Neural cell (in vitro differentiated cells): ENCODE results near the gene RNF144B. TPM values are rescaled to one million over a fixed set of nuclear protein-coding genes. Genes with fewer than 3 reads are reported as not detected.

Source experiments
- H2AFZ ChIP-seq: fragments of 200-600, 300-800 bp; sonication (generic), shearing (Covaris generic); 2 replicates; pipeline ENCODE4 v1.6.0; 2014; ENCODE audit warnings: low read depth, mild to moderate bottlenecking, antibody characterized with exemption, low read length, moderate library complexity
- H3F3A ChIP-seq: fragments of 200-600 bp; shearing (Covaris generic); 2 replicates; pipeline ENCODE4 v1.6.1; 2016; ENCODE audit warnings: mild to moderate bottlenecking, moderate library complexity, mixed read lengths, antibody characterized with exemption, low read length; ENCODE audit not compliant: insufficient read depth, poor library complexity, severe bottlenecking
- H3K27ac ChIP-seq: fragments of 200-600, 300-800 bp; sonication (generic), shearing (Covaris generic); 2 replicates; pipeline ENCODE4 v1.5.1; 2014; ENCODE audit warnings: mild to moderate bottlenecking, low read length, moderate library complexity
- H3K27me3 ChIP-seq: fragments of 300-800, 200-600 bp; sonication (generic), shearing (Covaris generic); 2 replicates; pipeline ENCODE4 v1.6.0; 2014; ENCODE audit warnings: mild to moderate bottlenecking, low read depth, low read length, moderate library complexity; ENCODE audit not compliant: insufficient read depth
- H3K36me3 ChIP-seq: fragments of 300-800, 200-600 bp; sonication (generic), shearing (Covaris generic); 2 replicates; pipeline ENCODE4 v1.5.1; 2014; ENCODE audit warnings: mild to moderate bottlenecking, antibody characterized with exemption, low read length, moderate library complexity; ENCODE audit not compliant: insufficient read depth
- H3K4me2 ChIP-seq: fragments of 300-800, 200-600 bp; sonication (generic), shearing (Covaris generic); 2 replicates; pipeline ENCODE4 v1.6.0; 2014; ENCODE audit warnings: mild to moderate bottlenecking, low read length
- H3K4me3 ChIP-seq: fragments of 300-800, 200-600 bp; sonication (generic), shearing (Covaris generic); 2 replicates; pipeline ENCODE4 v1.5.1; 2014; ENCODE audit warnings: mild to moderate bottlenecking, low read length, moderate library complexity
- H3K79me2 ChIP-seq: fragments of 200-600 bp; shearing (Covaris generic); replicated peaks from 2 replicates; pipeline ENCODE4 v1.6.0; 2014; ENCODE audit warnings: mild to moderate bottlenecking, low read length, moderate library complexity; ENCODE audit not compliant: insufficient read depth
- H3K9ac ChIP-seq: fragments of 300-800, 200-600 bp; sonication (generic), shearing (Covaris generic); 2 replicates; pipeline ENCODE4 v1.6.1; 2016; ENCODE audit warnings: mild to moderate bottlenecking, low read length, mixed read lengths
- H3K9me2 ChIP-seq: fragments of 200-600 bp; shearing (Covaris generic); 2 replicates; pipeline ENCODE4 v1.6.1; 2016; ENCODE audit warnings: mild to moderate bottlenecking, low read length, mixed read lengths; ENCODE audit not compliant: insufficient read depth
- H3K9me3 ChIP-seq: fragments of 200-600, 300-800 bp; sonication (generic), shearing (Covaris generic); 2 replicates; pipeline ENCODE4 v1.6.1; 2016; ENCODE audit warnings: mild to moderate bottlenecking, mixed run types, low read length, moderate library complexity, mixed read lengths
- H4K20me1 ChIP-seq: fragments of 200-600 bp; shearing (Covaris generic); 2 replicates; pipeline ENCODE4 v1.6.1; 2016; ENCODE audit warnings: mild to moderate bottlenecking, mixed run types; ENCODE audit not compliant: insufficient read depth
- CTCF ChIP-seq: fragments of 450-650 bp; IDR thresholded peaks from 2 replicates; pipeline ENCODE4 v1.5.1; 2014; ENCODE audit warnings: antibody characterized with exemption, mild to moderate bottlenecking, moderate library complexity; ENCODE audit not compliant: poor library complexity, severe bottlenecking
- EP300 ChIP-seq: fragments of 450-650 bp; conservative IDR thresholded peaks from 2 replicates; pipeline ENCODE4 v1.6.1; 2014; ENCODE audit warnings: antibody characterized with exemption, mild to moderate bottlenecking, moderate library complexity; ENCODE audit not compliant: poor library complexity, severe bottlenecking
- EZH2 ChIP-seq: fragments of 200-600, 300-800 bp; shearing (Covaris generic), sonication (generic); IDR thresholded peaks from 2 replicates; pipeline ENCODE4 v1.6.1; 2014; ENCODE audit warnings: antibody characterized with exemption, low read length, borderline replicate concordance, mild to moderate bottlenecking; ENCODE audit not compliant: insufficient read depth, poor library complexity, severe bottlenecking
- MXI1 ChIP-seq: fragments of 450-650 bp; conservative IDR thresholded peaks from 2 replicates; pipeline ENCODE4 v1.6.1; 2014; ENCODE audit warnings: antibody characterized with exemption, mild to moderate bottlenecking; ENCODE audit not compliant: poor library complexity, severe bottlenecking
- POLR2AphosphoS5 ChIP-seq: IDR thresholded peaks from 2 replicates; pipeline ENCODE4 v1.6.1; 2012
- RAD21 ChIP-seq: fragments of 450-650 bp; conservative IDR thresholded peaks from 2 replicates; pipeline ENCODE4 v1.6.1; 2014; ENCODE audit warnings: antibody characterized with exemption, mild to moderate bottlenecking, moderate library complexity
- SMC3 ChIP-seq: fragments of 450-650 bp; conservative IDR thresholded peaks from 2 replicates; pipeline ENCODE4 v1.6.1; 2014; ENCODE audit warnings: antibody characterized with exemption, mild to moderate bottlenecking, moderate library complexity; ENCODE audit not compliant: poor library complexity
- TAF1 ChIP-seq: IDR thresholded peaks from 2 replicates; pipeline ENCODE4 v1.6.1; 2012; ENCODE audit warnings: low read depth
- polyA plus RNA-seq: library from polyadenylated mRNA; depleted of rRNA; stranded (reverse); fragments of >200 nt; gene quantifications from 2 replicates; pipeline ENCODE4 v1.2.3, GENCODE V29; 2014
- TF ChIP-seq, protein P1 (sequence below): IDR thresholded peaks from 2 replicates; pipeline ENCODE4 v1.6.1; 2012; ENCODE audit warnings: borderline replicate concordance

The RNF144B gene
- polyA plus RNA-seq, 1 donor from 2014 or later = 0.15 TPM

DNA sequence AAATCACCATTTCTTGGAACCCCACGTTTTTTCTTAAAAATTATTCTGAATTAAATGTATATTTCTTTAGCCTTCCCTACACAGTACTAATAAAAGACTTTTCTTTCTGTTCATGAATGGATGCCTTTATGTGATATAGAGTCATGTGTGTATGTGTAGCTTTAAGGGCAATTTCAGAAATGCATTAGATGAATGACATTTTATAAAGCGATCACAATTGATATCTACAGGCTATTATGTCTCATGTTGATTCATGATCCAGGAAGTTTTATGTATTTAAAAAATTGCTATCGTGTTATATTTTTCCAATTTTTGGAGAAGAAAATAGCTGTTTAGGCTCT, 81.3 kb downstream of the RNF144B start:
- Histone ChIP-seq H3K27me3 (no peaks in the 10 kb centered on the region), H4K20me1 (no peaks in the 10 kb centered on the region), H3K79me2 (no peaks in the 10 kb centered on the region), H3F3A (no peaks in the 10 kb centered on the region), H3K9me2 (no peaks in the 10 kb centered on the region), H3K4me2 (no peak overlapping the region), H2AFZ (no peak overlapping the region), H3K4me3 (no peak overlapping the region), H3K9me3 (no peaks in the 10 kb centered on the region), H3K9ac (no peak overlapping the region), H3K36me3 (no peaks in the 10 kb centered on the region), H3K27ac (no peak overlapping the region)
- TF ChIP-seq TAF1 (no peak), POLR2AphosphoS5 (no peak), MXI1 (no peak), EP300 (no peak), EZH2 (no peak), RAD21 (no peak), CTCF (no peak), SMC3 (no peak)
- TF ChIP-seq, protein P1, sequence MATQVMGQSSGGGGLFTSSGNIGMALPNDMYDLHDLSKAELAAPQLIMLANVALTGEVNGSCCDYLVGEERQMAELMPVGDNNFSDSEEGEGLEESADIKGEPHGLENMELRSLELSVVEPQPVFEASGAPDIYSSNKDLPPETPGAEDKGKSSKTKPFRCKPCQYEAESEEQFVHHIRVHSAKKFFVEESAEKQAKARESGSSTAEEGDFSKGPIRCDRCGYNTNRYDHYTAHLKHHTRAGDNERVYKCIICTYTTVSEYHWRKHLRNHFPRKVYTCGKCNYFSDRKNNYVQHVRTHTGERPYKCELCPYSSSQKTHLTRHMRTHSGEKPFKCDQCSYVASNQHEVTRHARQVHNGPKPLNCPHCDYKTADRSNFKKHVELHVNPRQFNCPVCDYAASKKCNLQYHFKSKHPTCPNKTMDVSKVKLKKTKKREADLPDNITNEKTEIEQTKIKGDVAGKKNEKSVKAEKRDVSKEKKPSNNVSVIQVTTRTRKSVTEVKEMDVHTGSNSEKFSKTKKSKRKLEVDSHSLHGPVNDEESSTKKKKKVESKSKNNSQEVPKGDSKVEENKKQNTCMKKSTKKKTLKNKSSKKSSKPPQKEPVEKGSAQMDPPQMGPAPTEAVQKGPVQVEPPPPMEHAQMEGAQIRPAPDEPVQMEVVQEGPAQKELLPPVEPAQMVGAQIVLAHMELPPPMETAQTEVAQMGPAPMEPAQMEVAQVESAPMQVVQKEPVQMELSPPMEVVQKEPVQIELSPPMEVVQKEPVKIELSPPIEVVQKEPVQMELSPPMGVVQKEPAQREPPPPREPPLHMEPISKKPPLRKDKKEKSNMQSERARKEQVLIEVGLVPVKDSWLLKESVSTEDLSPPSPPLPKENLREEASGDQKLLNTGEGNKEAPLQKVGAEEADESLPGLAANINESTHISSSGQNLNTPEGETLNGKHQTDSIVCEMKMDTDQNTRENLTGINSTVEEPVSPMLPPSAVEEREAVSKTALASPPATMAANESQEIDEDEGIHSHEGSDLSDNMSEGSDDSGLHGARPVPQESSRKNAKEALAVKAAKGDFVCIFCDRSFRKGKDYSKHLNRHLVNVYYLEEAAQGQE = no peak

DNA sequence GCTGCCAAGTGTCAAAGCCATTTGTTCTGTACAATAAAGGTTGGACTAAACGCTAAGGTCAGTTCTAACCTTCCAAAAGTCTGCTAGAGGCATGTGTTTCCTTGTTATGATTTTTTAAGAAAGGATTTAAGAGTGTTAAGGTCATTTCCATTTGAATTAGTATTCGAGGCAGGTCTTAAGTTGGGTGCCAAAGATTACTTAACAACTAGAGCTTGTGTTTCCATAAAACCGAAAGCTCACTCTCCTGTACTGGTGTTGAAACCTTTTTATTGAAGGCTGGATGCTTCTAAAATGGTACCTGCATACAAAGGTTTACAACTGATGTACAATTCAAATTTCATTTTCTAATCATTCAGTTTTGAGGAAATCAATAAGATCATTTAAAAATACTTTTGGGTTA, 82.4 kb downstream of the RNF144B start:
- Histone ChIP-seq H3K4me2 (no peak overlapping the region), H3K9ac (no peak overlapping the region), H3K79me2 (no peaks in the 10 kb centered on the region)

More for the DNA sequence above, 82.4 kb downstream of the RNF144B start:
- Histone ChIP-seq H3K4me3 (no peak overlapping the region), H4K20me1 (no peaks in the 10 kb centered on the region), H3K9me3 (no peaks in the 10 kb centered on the region), H2AFZ (no peak overlapping the region), H3K36me3 (no peaks in the 10 kb centered on the region), H3K27me3 (no peaks in the 10 kb centered on the region), H3F3A (no peaks in the 10 kb centered on the region), H3K9me2 (no peaks in the 10 kb centered on the region), H3K27ac (no peak overlapping the region)
- TF ChIP-seq EZH2 (no peak), MXI1 (no peak), CTCF (no peak), POLR2AphosphoS5 (no peak), TAF1 (no peak), SMC3 (no peak), EP300 (no peak), RAD21 (no peak)
- TF ChIP-seq, protein P1 = no peak
